Measurements from ENCODE around the gene TBC1D2. TPM values are rescaled to one million over a fixed set of nuclear protein-coding genes. Genes with fewer than 3 reads are reported as not detected.

Gene TBC1D2
- total and polyA plus RNA-seq, 2 experiments from 2014 or later, result 3.7 to 6.8 TPM

GRCh38 chr9:98150164-98150563 lies 105.3 kb downstream of the TBC1D2 start:
- Histone ChIP-seq H3K4me3 (no peak overlapping the region), H2AFZ (no peak overlapping the region), H3K79me2 (replicated peaks; ENCODE audit: insufficient read depth) (no peaks in the 10 kb centered on the region), H3K9me2 (ENCODE audit: insufficient read depth) (no peaks in the 10 kb centered on the region), H3K4me1 (ENCODE audit: insufficient read depth) (no peaks in the 10 kb centered on the region), H3K27me3 (ENCODE audit: insufficient read depth) (no peaks in the 10 kb centered on the region), H3K4me2 (no peak overlapping the region), H3K36me3 (ENCODE audit: insufficient read depth) (0 out of 2 replicates have a peak, but pooled peaks cover under 1% of the 10 kb centered on the region), H3K27ac (ENCODE audit: low read depth) (no peak overlapping the region), H4K20me1 (replicated peaks; ENCODE audit: insufficient read depth) (no peaks in the 10 kb centered on the region), H3F3A (replicated peaks; ENCODE audit: low read depth) (no peaks in the 10 kb centered on the region; the same call in 1 of the 2 replicates)
- Mint-ChIP-seq H3K9me3 (no peaks in the 10 kb centered on the region), H3K27ac (peak overlapping the region; percentile 3; the same call in 1 of the 2 replicates), H3K36me3 (ENCODE audit: low read depth) (no peaks in the 10 kb centered on the region), H3K4me1 (peaks cover 6% of the 10 kb centered on the region; the same call in 2 of the 3 replicates), H3K4me3 (no peak overlapping the region), H3K27me3 (ENCODE audit: insufficient read depth, low read depth, poor library complexity) (peaks cover 5% of the 10 kb centered on the region)
- TF ChIP-seq ZNF462 (CRISPR knock-in tag; IDR thresholded peaks at IDR 0.05), result no peak
- TF ChIP-seq ZNF331 (CRISPR knock-in tag; IDR thresholded peaks at IDR 0.05; ENCODE audit: low read depth), result no peak
- TF ChIP-seq CREB1 (CRISPR knock-in tag; IDR thresholded peaks at IDR 0.05; ENCODE audit: low read depth), result no peak
- TF ChIP-seq STAT1 (IDR thresholded peaks at IDR 0.05; ENCODE audit: unreplicated experiment), result no peak
- TF ChIP-seq CTCF (conservative IDR thresholded peaks at IDR 0.05; ENCODE audit: low read depth in 2 of 2), result no peak
- TF ChIP-seq REST (IDR thresholded peaks at IDR 0.05; ENCODE audit: unreplicated experiment), result no peak
- TF ChIP-seq ETS1 (IDR thresholded peaks at IDR 0.05), result no peak
- TF ChIP-seq JUNB (IDR thresholded peaks at IDR 0.05; ENCODE audit: unreplicated experiment), result no peak
- no peak for TF ChIP-seq EZH2phosphoT487 (IDR thresholded peaks at IDR 0.05; ENCODE audit: unreplicated experiment)
- TF ChIP-seq NANOG (IDR thresholded peaks at IDR 0.05; ENCODE audit: borderline replicate concordance), result no peak
- no peak for TF ChIP-seq POLR2AphosphoS5 (IDR thresholded peaks at IDR 0.05; ENCODE audit: low read depth)
- TF ChIP-seq ZNF114 (CRISPR knock-in tag; IDR thresholded peaks at IDR 0.05), result no peak
- TF ChIP-seq EZH2 (IDR thresholded peaks at IDR 0.05; ENCODE audit: low read depth, unreplicated experiment), result no peak
- no peak for ATAC-seq
- no peak for DNase-seq (ENCODE audit: low spot score)
